ENCODE results near the gene TP53I13.

The TP53I13 gene

GRCh38 chr17:29578626-29579485 is 10.4 kb downstream of the TP53I13 start:
- no peak for DNase-seq (ENCODE audit: low read depth in 1 of 2, low spot score in 1 of 2)

DNA sequence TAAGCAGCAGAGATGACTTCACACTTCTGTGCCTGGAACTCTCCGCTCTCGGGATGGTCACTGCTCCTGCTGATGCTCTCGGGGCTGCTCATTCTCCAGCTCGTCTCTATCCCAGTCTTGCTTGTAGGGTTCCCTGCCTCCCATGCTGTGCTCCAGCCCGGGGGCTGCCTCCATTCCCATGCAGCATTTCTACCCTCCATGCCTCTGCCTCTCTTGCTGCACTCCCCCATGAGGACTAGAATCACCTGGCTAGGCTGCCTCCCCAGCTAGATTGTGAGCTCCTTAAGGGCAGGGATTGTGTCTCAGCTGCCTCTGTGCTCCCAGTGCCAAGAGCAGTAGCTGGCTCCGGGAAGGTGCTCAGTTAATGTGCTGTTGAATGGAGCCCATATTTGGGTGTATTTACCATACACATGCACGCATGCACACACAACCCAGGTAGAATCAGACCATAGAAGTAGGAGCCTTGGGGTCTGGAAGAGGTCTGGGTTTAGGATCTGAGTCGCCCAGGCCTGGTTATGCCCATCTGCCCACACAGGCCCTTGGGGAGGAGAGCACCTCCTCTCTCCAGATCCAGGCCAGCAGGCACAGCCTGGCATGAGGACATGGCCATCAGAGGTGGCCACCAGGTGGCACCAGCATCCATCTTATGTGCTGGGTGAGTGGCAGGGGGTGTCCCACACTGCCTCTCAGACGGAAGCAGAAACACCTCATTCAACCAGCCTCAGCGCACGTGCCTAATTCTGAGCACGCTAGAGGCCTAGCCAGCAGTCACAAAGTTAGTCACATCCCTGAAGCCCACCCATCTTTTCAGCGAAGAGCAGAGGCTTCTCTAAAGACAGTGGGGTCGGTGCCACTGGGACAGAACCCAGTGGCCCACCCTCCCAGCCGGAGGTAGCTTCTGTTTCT is 11.6 kb downstream of the TP53I13 start:
- peak; percentile 82 to 88 for DNase-seq (ENCODE audit: low read depth in 1 of 2, low spot score in 1 of 2)

DNA sequence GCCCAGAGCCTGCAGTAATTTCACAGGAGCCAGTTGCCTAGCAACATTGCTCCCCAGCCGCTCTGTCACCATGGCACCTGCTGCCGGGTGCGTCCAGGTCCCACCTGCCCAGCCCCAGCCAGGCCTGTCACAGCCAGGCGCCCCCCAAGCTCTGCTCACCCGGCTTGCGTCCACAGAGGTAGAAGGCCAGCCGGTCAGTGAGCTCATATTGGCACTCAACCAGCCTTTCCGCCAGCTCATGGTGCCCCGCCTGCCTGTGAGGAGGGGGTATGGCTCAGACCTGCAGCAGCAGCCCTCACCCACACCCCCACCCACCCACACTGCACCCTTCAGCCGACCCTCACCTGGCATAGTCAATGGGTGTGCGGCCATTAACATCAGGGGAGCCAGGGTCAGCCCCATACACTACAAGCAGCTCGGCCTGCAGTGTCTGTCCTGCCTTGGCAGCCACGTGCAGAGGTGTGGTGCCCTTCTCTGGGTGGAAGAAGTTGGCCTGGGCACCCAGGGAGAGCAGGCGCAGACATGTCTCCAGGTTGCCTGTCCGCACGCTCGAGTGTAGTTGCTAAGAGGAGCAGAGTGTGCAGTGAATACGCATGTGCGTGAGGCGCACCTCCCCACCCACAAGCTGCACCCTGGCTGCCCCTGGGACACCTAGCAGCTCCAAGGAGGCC is 13.2 kb downstream of the TP53I13 start:
- DNase-seq (ENCODE audit: low read depth in 1 of 2, low spot score in 1 of 2), result no peak

GRCh38 chr17:29582254-29582765 is 13.8 kb downstream of the TP53I13 start:
- DNase-seq (ENCODE audit: low read depth in 1 of 2, low spot score in 1 of 2), result no peak

DNA sequence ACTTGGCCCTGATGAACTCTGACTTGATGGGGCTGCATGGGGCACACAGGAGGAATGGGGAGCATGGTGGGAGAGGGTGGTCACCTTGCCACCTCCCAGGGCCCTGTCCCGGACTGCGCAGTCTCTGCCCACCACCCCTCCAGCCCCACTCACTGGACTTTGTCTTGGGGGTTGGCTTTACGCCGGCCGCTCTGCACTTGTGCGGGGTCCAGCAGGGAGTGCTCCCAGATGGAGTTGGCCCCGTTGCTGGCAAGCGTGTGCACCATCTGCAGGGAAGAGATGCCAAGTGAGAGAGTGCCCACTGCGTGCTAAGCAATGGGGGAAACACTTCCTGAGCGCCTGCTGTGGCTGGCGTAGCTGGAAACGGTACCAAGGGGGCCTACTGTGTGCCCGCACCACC is 14.3 kb downstream of the TP53I13 start:
- DNase-seq (ENCODE audit: low read depth in 1 of 2, low spot score in 1 of 2), result no peak

GRCh38 chr17:29583324-29584248 is 15.1 kb downstream of the TP53I13 start:
- no peak for DNase-seq (ENCODE audit: low read depth in 1 of 2, low spot score in 1 of 2)

GRCh38 chr17:29584452-29585079 is 16.1 kb downstream of the TP53I13 start:
- DNase-seq (ENCODE audit: low read depth in 1 of 2, low spot score in 1 of 2), result no peak

DNA sequence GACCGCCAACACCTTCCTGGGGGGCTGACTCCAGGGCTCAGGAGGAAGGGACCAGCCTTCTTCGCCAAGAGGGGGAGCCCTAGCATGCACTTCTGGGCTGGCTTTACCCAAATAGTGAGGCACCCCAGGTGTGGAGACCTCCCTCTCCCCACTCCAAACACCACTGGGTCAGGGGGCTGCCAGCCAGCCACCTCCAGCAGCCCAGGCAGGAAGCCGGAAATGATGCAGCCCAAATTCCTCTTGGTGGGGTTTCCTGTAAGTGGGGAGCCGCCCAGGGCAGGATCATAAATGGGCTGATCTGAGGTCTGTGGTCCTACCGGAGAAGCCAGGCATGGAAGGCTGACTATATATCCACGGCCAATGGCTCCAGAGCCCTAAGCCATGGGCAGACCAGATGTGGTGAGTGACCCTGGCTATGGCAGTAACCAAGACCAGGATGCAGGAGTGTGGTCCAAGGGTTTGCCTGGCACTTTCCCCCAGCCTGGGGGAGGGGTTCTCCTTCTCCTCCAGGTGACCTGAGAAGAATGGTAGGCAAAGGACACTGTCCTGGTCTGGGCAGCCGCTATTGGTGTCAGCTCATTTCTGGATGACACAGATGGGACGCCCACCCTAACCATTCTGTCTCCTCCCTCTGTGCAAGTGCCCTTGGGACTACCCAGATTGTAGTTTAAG is 16.7 kb downstream of the TP53I13 start:
- no peak for DNase-seq (ENCODE audit: low read depth in 1 of 2, low spot score in 1 of 2)

- DNase-seq (ENCODE audit: low read depth in 1 of 2, low spot score in 1 of 2), result no peak
Observed at GRCh38 chr17:29586676-29587469, 18.4 kb downstream of the TP53I13 start.

GRCh38 chr17:29587591-29587990 is 19.1 kb downstream of the TP53I13 start:
- DNase-seq (ENCODE audit: low read depth in 1 of 2, low spot score in 1 of 2), result no peak

DNA sequence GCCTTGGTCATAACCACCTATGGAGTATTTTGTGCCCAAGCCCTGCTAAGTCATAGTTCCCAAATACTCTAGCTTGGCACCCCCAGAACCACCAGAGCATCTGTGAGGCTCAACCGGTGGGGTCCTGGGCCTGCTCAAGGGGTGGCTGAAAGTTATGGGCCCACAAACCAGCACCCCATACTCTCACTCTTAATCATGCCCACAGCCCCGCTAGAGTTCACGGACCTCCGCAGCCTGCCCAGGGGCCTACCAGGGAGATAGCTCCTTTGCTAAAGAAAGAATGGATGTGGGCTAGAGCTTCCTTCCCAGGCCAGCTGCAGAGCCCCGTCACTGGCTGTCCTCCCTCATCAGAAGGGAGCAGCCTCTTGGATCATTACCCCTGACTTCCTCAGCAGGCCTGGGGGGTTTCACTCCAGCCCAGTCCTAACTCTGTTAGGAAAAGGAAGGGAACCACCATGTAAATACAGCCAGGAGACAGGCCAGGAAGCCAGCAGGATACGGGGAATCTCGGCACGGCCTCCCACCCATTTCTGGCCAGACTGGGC is 19.6 kb downstream of the TP53I13 start:
- DNase-seq (ENCODE audit: low read depth in 1 of 2, low spot score in 1 of 2), result no peak

GRCh38 chr17:29588562-29589411 is 20.3 kb downstream of the TP53I13 start:
- no peak for DNase-seq (ENCODE audit: low read depth in 1 of 2, low spot score in 1 of 2)

DNA sequence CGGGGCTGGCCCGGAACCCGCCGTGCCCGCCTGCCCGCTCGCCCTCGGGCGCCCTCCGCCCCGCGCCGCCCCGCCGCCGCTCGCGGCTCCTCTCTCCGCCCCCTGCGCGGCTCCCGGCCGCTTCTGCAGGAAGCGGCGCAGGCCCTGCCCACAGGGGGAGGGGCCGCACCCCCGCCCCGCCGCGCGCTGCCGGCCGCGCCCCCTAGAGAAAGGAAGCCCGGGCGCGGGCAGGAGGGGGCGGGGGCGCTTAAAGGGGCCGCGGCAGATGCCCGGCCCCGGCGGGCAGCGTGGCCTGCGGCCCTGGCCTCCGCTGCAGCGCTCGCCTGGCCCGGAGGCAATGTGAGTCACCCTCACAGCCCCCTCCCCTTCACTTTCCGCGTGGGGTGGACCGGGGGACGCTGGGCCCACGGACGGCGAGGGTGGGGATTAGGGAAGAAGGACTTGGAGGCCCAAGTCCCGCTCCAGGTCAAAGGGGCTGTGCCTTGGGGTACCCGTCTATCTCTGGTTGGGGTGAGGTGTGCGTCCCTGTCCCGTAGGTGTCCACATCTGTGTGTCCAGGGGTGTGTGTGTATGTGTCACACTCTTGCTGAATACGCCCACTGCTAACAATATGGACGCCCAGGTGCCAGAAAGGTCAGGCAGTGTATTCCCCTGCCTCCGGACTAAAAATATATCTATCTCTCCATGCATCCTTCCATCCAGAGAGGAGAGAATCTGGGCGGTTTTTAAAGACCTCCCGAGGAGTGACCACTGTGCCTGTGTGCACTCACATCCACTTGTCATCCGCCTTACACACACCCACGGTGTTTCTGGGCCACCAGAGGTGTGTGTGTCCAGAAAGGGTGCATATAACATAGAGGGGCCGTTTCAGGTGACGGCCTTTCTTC is 21.3 kb downstream of the TP53I13 start, which contains the start of gene GIT1:
Gene GIT1, minus strand, starts transcription at position 125 of the 887 bp plus-strand sequence. CDS start 270 bp downstream, outside the sequence.
- DNase-seq (ENCODE audit: low read depth in 1 of 2, low spot score in 1 of 2), result peak; percentile 72 to 80

GRCh38 chr17:29590411-29591145 is 22.1 kb downstream of the TP53I13 start:
- DNase-seq (ENCODE audit: low read depth in 1 of 2, low spot score in 1 of 2), result no peak

- DNase-seq (ENCODE audit: low read depth in 1 of 2, low spot score in 1 of 2), result no peak
Observed at GRCh38 chr17:29591146-29591736, 22.7 kb downstream of the TP53I13 start.

All from stimulated activated CD4-positive, alpha-beta T cell treated with anti-CD3 and anti-CD28 coated beads, Interleukin-15, amount 100 ng/mL, for 1 hour (primary cell).